PC-3 (cell line): ENCODE results near the gene AKAP17A. TPM values are rescaled to one million over a fixed set of nuclear protein-coding genes. Genes with fewer than 3 reads are reported as not detected.

ENCODE experiments used
- ATAC-seq: fragments of 200-7000 bp; cut with Tn5 transposase; 2 replicates; pipeline ENCODE4 v1.9.1; 2020; ENCODE audit warnings: mild to moderate bottlenecking, moderate library complexity
- BruUV-seq: library from RNA; stranded (reverse); fragments of 400-500 nt; replicated peaks from 2 replicates; lab custom pipeline; 2021; lab: Mats Ljungman, UMichigan
- CTCF ChIA-PET: fragments of 300-600 bp; sonication (Branson Sonifier 250); formaldehyde crosslinking; loops from one replicate; lab custom pipeline; 2022; ENCODE audit warnings: antibody characterized with exemption; lab: Charles Lee
- POLR2A ChIA-PET: fragments of 300-600 bp; sonication (Branson Sonifier 250); formaldehyde crosslinking; loops from one replicate; lab custom pipeline; 2022; ENCODE audit warnings: antibody characterized with exemption; ENCODE audit not compliant: unreplicated experiment; lab: Charles Lee
- DNase-seq: peaks from one replicate; pipeline ENCODE4 v3.0.0-alpha.2; 2015
- H2AFZ ChIP-seq: fragments of 300-600 bp; sonication (generic); 2 replicates; pipeline ENCODE4 v1.6.0; 2016; ENCODE audit warnings: antibody characterized with exemption, low read length
- H3F3A ChIP-seq: fragments of 300-600 bp; sonication (generic); one replicate; pipeline ENCODE4 v1.6.0; 2017; ENCODE audit warnings: antibody characterized with exemption, low read length, control low read depth, mild to moderate bottlenecking; ENCODE audit not compliant: unreplicated experiment
- H3K27ac ChIP-seq: fragments of 300-600 bp; sonication (generic); 2 replicates; pipeline ENCODE4 v1.5.1; 2016; ENCODE audit warnings: mild to moderate bottlenecking, low read length
- H3K27me3 ChIP-seq: fragments of 300-600 bp; sonication (generic); 2 replicates; pipeline ENCODE4 v1.6.1; 2016; ENCODE audit warnings: low read length, mixed read lengths
- H3K36me3 ChIP-seq: fragments of 300-600 bp; sonication (generic); 2 replicates; pipeline ENCODE4 v1.6.1; 2016; ENCODE audit warnings: low read depth, mixed run types, low read length, mixed read lengths
- H3K4me1 ChIP-seq: fragments of 300-600 bp; sonication (generic); 2 replicates; pipeline ENCODE4 v1.5.1; 2016; ENCODE audit warnings: low read length; ENCODE audit not compliant: insufficient read depth
- H3K4me2 ChIP-seq: fragments of 300-600 bp; sonication (generic); 2 replicates; pipeline ENCODE4 v1.6.0; 2016; ENCODE audit warnings: low read length
- H3K4me3 ChIP-seq: fragments of 300-600 bp; sonication (generic); 2 replicates; pipeline ENCODE4 v1.5.1; 2016; ENCODE audit warnings: mild to moderate bottlenecking, low read length, mixed read lengths
- H3K79me2 ChIP-seq: fragments of 300-600 bp; sonication (generic); 2 replicates; pipeline ENCODE4 v1.6.1; 2017; ENCODE audit warnings: low read length, mixed read lengths
- H3K9ac ChIP-seq: fragments of 300-600 bp; sonication (generic); 2 replicates; pipeline ENCODE4 v1.6.0; 2016; ENCODE audit warnings: mild to moderate bottlenecking, low read length
- H3K9me2 ChIP-seq: fragments of 300-600 bp; sonication (generic); replicated peaks from 2 replicates; pipeline ENCODE4 v1.6.1; 2016; ENCODE audit warnings: mixed run types, low read length, mixed read lengths
- H3K9me3 ChIP-seq: fragments of 300-600 bp; sonication (generic); 2 replicates; pipeline ENCODE4 v1.6.1; 2016; ENCODE audit warnings: low read length, mixed read lengths
- H4K20me1 ChIP-seq: fragments of 300-600 bp; sonication (generic); 2 replicates; pipeline ENCODE4 v1.6.1; 2016; ENCODE audit warnings: low read length, mixed read lengths
- CTCF ChIP-seq: fragments of 300-600 bp; sonication (generic); conservative IDR thresholded peaks from 2 replicates; pipeline ENCODE4 v1.5.1; 2017; ENCODE audit warnings: antibody characterized with exemption, low read depth, mild to moderate bottlenecking, low read length
- EZH2 ChIP-seq: fragments of 300-600 bp; sonication (generic); IDR thresholded peaks from one replicate; pipeline ENCODE4 v1.6.1; 2017; ENCODE audit warnings: antibody characterized with exemption, mild to moderate bottlenecking, low read length; ENCODE audit not compliant: unreplicated experiment
- EZH2phosphoT487 ChIP-seq: fragments of 300-600 bp; sonication (generic); IDR thresholded peaks from 2 replicates; pipeline ENCODE4 v1.6.1; 2018; ENCODE audit warnings: mild to moderate bottlenecking, antibody characterized with exemption, low read length, borderline replicate concordance
- intact Hi-C: fragments of 100-400 bp; cut with micrococcal nuclease; formaldehyde crosslinking; loops from 2 replicates; pipeline ENCODE4 v1.9.0; 2023
- total RNA-seq: library from RNA; depleted of rRNA; stranded (reverse); fragments of >200 nt; gene quantifications from 2 replicates; pipeline ENCODE4 v1.2.3, GENCODE V29; 2014

The AKAP17A gene
- total RNA-seq, 1 experiment from 2014 or later: 36.8 TPM

GRCh38 chrX:1545776-1546408, 45.5 kb upstream of the AKAP17A start:
- no TSS peak for BruUV-seq
- ATAC-seq: no peak

GRCh38 chrX:1546691-1547251, 44.6 kb upstream of the AKAP17A start:
- no peak for DNase-seq
- Histone ChIP-seq H3K9me2 (no peaks in the 10 kb centered on the region), H3K27me3 (no peaks in the 10 kb centered on the region), H3K79me2 (no peaks in the 10 kb centered on the region), H4K20me1 (no peaks in the 10 kb centered on the region), H3K4me2 (no peak overlapping the region), H3K4me1 (no peaks in the 10 kb centered on the region), H3F3A (no peaks in the 10 kb centered on the region), H3K9ac (no peak overlapping the region), H3K36me3 (no peaks in the 10 kb centered on the region), H3K9me3 (no peaks in the 10 kb centered on the region), H2AFZ (no peak overlapping the region), H3K27ac (no peak overlapping the region), H3K4me3 (no peak overlapping the region)
- no peak for ATAC-seq
- ChIA-PET CTCF (no interaction called here), POLR2A (no interaction called here)
- intact Hi-C loops: no loop called here
- TF ChIP-seq CTCF (no peak), EZH2phosphoT487 (no peak), EZH2 (no peak)
- BruUV-seq: no TSS peak

More at GRCh38 chrX:1545776-1546408, 45.5 kb upstream of the AKAP17A start:
- H3F3A ChIP-seq: no peaks in the 10 kb centered on the region
- no peak for DNase-seq
- ChIA-PET POLR2A (no interaction called here), CTCF (no interaction called here)
- H3K9me3 ChIP-seq: no peaks in the 10 kb centered on the region
- TF ChIP-seq EZH2phosphoT487 (no peak), EZH2 (no peak), CTCF (no peak)
- no peak overlapping the region for H3K9ac ChIP-seq
- H3K27ac ChIP-seq: no peak overlapping the region
- H3K9me2 ChIP-seq: no peaks in the 10 kb centered on the region
- no peaks in the 10 kb centered on the region for H3K27me3 ChIP-seq
- H3K4me2 ChIP-seq: no peak overlapping the region
- no peaks in the 10 kb centered on the region for H4K20me1 ChIP-seq
- H3K4me3 ChIP-seq: no peak overlapping the region
- H3K4me1 ChIP-seq: no peaks in the 10 kb centered on the region
- intact Hi-C loops: no loop called here
- no peaks in the 10 kb centered on the region for H3K36me3 ChIP-seq
- H3K79me2 ChIP-seq: no peaks in the 10 kb centered on the region
- no peak overlapping the region for H2AFZ ChIP-seq

GRCh38 chrX:1551959-1552546, 39.4 kb upstream of the AKAP17A start:
- no TSS peak for BruUV-seq
- Histone ChIP-seq H4K20me1 (no peaks in the 10 kb centered on the region), H3K4me3 (no peak overlapping the region), H3K79me2 (no peaks in the 10 kb centered on the region), H3K4me2 (no peak overlapping the region), H3K36me3 (no peaks in the 10 kb centered on the region), H3K4me1 (no peaks in the 10 kb centered on the region), H3K27me3 (no peaks in the 10 kb centered on the region), H2AFZ (no peak overlapping the region), H3F3A (no peaks in the 10 kb centered on the region), H3K9me3 (no peaks in the 10 kb centered on the region), H3K9ac (no peak overlapping the region), H3K27ac (no peak overlapping the region), H3K9me2 (no peaks in the 10 kb centered on the region)
- no peak for DNase-seq
- ChIA-PET CTCF (no interaction called here), POLR2A (no interaction called here)
- no peak for ATAC-seq
- TF ChIP-seq CTCF (no peak), EZH2 (no peak), EZH2phosphoT487 (no peak)
- intact Hi-C loops: no loop called here
